ENCODE data around the gene RALGAPA2.

GRCh38 chr20:20729563-20729962 is 17.1 kb upstream of the RALGAPA2 start:
- TF ChIP-seq SUZ12 (IDR thresholded peaks at IDR 0.05; ENCODE audit: extremely low read depth, insufficient read depth, insufficient read length) (no peak), YY1 (IDR thresholded peaks at IDR 0.05; ENCODE audit: insufficient read depth, insufficient read length) (no peak), ZNF274 (IDR thresholded peaks at IDR 0.05; ENCODE audit: low read depth, low read length) (no peak)

All from NT2/D1 (cell line).